HG03095 (cell line): ENCODE results near the gene SLC25A53.
"Not testable (repeated sequence)": the region's sequence is repeated elsewhere in the genome, so short reads cannot be mapped to it uniquely, and the experiment has no call there.

Experiments
- ATAC-seq: cut with Tn5 transposase; IDR thresholded peaks from one replicate; pipeline ENCODE4 v1.9.1; 2021; ENCODE audit warnings: moderate library complexity; ENCODE audit not compliant: unreplicated experiment

SLC25A53 gene

GRCh38 chrX:104075778-104076445 lies 80.9 kb downstream of the SLC25A53 start, which contains the start of gene TMSB15C:
Gene TMSB15C (minus strand): TSS chrX:104076236.
- peak; percentile 99 for ATAC-seq

- ATAC-seq = not testable (repeated sequence)
These were observed 94.2 kb downstream of the SLC25A53 start for GRCh38 chrX:104062636-104063035.

- not testable (repeated sequence) for ATAC-seq
These were observed 101.9 kb downstream of the SLC25A53 start for GRCh38 chrX:104054956-104055355.
